Stimulated activated naive CD4-positive, alpha-beta T cell treated with Interleukin-2 at 50 U/mL for 16 hours (primary cell): ENCODE measurements around the gene PDLIM5.

Experiments used
- DNase-seq: peaks from one replicate; lab custom pipeline; 2025; lab: John Stamatoyannopoulos, UW

PDLIM5 gene

DNA sequence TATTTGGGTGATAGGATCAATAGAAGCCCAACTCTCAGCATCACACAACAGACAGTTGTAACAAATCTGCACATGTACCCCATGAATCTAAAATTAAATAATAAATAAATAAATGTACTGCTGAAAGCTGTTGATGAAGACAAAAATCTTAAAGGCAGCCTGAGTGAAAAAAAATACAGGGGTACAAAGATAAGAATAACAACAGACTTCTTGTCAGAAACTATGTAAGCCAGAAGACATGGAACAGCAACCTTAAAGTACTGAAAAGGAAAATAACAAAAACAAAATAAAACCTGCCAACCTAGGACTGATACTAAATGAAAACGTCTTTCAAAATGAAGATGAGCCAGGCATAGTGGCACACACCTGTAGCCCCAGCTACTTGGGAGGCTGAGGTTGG is 25.0 kb upstream of the PDLIM5 start:
- no peak for DNase-seq

DNA sequence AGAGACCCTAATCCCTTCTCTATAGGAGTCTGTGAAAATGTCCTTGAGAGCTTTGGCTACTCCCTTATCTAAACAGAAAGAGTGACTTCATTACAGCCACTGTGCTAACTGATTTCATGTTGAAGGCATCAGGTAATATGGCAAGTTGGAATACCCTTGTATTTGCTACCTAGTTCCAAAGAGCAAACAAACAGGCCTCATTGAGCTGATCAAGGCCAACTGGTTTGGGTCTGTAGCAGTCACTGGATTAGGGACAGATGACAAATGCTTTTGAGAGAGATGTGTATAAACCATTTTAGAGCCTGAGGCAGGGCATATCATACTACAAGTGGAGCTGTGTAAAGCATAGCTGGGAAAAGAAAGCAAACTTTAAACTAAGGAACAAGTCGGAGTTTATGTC is 22.9 kb upstream of the PDLIM5 start:
- no peak for DNase-seq

DNA sequence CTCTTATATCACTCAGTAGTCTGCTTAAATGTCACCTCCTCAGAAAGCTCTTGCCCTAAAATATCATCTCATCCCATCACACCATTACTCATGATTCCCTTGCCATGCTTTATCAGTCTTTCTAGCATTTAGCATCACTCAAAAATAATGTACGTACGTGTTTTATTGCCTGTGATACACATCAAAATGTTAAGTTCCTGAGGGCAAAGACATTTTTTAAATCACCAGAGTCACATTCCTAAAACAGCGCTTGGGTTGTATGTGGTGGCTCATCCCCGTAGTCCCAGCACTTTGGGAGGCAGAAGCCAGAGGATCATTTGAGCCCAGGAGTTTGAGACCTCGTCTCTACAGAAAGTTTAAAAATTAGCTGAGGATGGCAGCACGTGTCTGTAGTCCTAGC is 21.3 kb upstream of the PDLIM5 start:
- no peak for DNase-seq

DNA sequence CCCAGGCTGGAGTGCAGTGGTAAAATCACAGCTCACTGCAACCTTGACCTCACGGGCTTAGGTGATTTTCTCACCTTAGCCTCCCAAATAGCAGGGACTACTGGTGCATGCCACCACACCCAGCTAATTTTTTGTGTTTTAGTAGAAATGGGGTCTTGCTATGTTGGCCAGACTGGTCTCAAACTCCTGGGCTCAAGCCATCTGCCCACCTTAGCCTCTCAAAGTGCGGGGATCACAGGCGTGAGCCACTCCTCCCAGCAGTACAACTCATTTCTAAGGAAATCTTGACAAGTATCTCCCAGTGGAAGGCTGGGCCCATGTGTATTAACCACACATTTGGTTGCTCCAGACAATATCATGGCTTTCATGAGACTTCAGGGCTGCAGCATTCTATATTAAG is 20.4 kb upstream of the PDLIM5 start:
- DNase-seq = no peak

DNA sequence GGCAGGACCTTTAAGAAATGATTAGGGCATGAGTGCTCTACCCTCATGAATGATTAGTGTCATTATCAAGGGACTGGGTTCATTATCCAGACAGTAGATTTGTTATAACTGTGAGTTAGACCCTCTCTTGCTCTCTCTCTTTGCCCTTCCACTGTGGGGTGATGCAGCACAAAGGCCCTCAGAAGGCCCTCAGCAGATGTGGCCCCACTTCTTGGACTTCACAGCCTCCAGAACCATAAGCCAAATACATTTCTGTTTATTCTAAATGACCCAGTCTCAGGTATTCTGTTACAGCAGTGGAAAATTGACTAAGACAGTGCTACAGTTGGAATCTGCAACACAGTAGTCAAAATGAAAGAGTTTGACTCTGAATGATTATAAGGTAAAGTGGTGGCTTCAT is 17.2 kb upstream of the PDLIM5 start:
- DNase-seq = no peak

DNA sequence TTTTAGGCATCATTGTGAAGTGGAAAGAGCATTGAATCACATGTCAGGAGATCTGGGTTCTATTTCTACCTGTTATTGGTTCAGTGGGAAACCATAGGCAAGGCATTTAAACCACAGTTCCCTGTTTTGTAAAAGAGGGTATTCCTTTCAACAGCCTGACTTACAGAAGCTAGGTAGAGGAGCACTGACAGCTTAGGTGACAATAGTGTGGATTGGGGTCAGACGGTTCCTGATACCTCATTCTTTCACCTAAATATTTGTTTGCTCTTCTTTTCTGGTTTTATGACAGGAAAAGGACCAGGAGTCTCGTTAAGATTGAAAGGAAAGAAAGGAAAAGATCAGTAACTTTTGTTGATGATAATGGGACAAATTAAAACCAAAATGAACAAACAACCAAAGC is 15.9 kb upstream of the PDLIM5 start:
- DNase-seq = no peak

DNA sequence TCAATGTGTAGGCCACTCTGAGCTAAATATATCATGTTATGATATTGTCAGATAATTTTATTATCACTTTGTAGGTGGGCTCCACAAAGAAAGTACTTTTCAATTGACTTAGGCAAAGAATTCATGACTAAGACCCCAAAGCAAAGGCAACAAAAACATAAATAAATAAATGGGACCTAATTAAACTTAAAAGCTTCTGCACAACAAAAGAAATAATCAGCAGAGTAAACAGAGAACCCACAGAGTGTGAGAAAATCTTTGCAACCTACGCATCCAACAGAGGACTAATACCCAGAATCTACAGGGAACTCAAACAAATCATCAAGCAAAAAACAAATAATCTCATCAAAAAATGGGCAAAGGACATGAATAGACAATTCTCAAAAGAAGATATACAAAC is 15.2 kb upstream of the PDLIM5 start:
- no peak for DNase-seq

DNA sequence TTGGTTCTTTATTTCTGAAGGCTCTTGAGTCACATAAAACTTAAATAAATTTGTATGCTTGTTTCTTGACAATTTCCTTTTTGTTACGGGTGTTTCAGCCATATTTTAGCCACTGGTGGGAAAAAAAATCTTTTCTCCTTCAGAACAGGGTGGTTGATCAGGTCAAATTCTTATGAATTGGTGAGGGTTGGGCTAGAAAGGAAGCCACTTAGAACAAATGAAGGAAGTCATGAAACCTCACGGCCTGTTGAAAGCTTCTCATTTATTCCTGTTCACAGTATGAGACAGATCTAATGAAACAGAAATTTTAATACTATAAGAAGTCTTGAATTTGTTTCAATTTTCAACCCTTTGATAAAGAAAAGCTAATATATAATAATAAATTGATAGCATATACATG is 12.1 kb upstream of the PDLIM5 start:
- DNase-seq = no peak

DNA sequence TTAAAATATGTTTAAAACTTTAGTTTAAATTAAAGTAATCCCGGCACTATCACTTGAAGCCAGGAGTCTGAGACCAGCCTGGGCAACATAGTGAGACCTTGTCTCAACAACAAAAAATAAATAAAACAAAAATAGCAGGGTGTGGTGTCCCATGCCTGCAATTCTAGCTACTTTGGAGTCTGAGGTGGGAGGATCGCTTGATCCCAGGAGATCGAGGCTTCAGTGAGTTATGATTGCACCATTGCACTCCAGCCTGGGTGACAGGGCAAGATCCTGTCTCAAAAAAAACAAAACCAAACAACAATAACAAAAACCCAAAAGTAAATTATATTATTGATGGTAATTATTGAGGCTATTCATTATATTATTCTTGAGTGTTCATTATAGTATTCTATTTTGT is 9.9 kb upstream of the PDLIM5 start:
- DNase-seq = no peak

DNA sequence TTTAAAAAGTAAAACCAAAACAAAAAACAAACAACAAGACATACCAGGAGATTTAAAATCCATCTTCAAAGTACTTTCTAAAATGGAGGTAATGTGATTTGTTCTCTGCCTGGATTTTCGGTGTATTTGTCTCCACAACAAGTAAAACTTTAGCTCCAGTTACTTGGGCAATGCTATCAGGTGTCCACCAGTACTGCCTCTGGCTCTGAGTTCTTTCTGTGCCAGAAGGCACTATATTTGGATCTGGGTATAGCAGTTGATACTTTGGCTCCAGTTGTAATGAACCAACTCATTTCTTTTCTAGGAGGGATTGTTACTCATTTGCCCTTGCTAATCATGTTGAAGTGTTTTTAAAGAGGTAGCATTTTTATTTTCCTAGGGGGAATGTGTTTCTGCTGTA is 9.5 kb upstream of the PDLIM5 start:
- no peak for DNase-seq

DNA sequence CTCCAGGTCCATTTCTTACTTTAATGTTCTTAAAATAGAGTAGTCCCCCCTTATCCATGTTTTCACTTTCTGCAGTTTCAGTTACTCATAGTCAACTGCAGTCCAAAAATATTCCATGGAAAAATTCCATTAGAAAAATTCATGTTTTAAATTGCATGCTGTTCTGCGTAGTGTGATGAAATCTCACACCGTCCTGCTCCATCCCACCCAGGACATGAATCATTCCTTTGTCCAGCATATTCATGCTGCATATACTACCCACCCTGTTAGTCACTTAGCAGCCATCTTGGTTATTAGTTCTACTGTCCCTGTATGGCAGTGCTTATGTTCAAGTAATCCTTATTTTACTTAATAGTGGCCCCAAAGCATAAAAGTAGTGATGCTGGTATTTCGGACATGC is 5.4 kb upstream of the PDLIM5 start:
- no peak for DNase-seq

DNA sequence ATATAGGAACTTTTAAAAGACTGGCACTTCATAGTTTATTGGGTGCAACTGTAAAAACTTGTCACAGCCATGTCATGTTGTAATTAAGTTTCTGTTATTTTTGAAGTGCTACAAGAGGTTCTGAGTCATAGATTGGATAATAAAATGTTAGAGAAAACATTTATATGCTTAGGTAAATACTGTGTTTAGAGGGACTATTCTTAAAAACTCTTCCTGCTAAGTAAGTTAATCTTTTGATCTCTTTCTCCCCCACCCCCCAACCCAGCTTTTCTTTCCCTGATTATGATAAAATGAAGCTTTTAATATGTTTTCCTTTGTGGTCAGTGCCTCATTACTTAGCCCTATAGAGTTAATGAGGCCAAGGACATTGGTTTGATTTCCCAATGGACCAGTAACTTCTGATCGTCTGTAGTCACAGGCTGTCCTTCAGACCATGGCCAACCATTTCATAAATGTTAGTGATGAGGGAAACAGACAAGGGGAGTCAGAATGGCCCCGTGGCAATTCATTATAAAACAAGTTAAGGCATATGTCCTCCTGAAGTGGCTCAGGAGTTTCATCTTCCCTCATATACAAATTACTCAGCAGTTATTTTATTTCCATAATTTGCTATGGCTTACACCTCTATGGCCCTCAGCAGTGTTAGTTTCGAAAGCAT is 3.9 kb upstream of the PDLIM5 start:
- DNase-seq = no peak

DNA sequence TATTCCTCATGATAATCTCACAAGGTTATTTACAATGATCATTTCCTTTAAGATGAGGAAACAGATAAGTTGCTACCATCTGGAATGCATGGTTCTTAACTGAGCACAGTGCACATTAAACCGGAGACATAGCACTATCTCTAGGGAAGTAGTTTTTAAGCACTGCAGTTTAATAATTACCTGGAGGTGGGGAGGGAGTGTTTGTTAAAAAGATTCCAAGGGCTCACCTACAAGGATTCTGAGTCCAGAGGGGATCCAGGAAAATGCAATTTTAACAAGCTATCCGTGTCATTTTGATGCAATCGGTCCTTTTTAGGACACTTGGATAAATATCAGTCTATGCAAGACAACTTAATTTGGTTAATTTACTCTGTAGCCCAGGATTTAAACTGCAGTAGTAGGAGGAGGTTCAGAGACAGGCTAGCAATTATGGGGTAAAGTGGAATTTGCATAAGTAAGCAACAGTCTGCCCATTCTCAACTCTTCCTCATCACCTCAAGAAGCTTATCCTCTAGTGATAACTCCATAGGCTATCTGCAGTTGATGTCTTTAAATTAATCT is 2.8 kb upstream of the PDLIM5 start:
- no peak for DNase-seq

DNA sequence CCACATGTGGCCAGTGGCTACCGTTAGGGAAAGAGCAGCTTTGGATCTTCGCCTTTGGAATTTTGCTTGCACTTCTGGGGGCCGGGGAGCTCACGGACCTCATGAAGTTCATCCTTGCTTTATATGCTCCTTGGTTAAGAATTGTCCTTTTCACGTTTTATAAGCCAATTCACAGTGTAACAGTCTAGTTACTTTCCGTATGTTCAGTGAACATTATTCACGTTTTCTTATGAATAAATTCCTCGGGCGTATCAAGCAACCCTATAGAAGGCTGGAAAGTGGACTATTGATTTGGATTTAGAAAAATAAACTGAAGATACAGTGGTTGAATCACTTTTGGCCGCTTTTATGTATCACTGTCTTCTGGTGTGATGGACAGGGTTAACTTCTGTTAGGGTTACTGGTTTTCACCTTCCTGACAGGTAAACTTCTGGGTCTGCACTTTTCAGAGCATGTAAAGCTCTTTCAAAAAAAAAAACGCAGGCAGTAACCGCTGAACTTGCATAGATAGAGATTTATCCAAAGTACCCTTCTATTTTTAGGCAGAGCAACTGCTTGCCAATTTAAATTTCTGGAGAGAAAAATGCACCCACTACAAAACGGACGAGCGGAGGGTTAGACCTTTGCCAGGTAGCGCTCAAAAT is 569 bp upstream of the PDLIM5 start:
- no peak for DNase-seq

DNA sequence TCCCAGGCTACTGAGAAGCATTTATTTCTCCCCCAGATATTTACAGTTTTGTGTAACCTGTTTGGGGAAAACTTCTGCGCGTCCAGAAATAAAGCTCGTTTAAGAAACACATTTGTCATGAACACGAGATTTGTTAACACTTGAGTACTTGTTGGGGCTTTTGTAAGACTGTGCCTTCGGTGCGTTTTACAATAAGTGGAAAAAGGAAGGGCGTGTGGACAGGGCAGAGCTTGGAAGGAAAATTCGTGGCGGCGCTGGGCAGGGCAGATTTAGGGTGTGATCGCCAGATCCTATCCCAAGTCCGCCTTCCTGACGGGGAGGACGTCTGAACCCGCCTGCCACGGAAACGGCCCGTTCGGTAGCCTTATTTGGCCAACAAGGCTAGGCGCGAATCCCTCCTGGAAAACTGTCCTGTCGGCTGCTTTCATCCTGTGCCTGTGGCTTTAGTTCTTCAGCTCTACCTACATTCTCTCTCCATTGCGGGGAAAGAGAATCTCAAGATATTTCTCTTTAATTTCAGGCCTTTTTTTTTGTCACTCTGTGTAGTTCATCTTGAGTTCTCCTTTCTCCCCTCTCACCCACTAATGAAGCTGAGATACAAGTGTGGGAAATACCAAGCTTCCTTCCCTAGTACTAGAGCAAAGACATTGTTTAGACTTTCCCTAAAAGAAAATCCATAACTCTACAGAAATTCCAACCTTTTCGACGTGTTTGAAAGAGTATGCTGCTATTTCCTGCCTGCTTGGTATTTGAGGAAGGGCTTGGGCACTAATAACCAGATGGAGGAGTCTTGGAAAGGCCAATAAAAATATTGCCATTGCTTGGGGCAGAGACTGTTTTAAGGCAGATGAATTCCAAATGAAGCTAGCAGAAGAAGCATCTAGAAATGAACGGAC is 982 bp downstream of the PDLIM5 start:
- no peak for DNase-seq

DNA sequence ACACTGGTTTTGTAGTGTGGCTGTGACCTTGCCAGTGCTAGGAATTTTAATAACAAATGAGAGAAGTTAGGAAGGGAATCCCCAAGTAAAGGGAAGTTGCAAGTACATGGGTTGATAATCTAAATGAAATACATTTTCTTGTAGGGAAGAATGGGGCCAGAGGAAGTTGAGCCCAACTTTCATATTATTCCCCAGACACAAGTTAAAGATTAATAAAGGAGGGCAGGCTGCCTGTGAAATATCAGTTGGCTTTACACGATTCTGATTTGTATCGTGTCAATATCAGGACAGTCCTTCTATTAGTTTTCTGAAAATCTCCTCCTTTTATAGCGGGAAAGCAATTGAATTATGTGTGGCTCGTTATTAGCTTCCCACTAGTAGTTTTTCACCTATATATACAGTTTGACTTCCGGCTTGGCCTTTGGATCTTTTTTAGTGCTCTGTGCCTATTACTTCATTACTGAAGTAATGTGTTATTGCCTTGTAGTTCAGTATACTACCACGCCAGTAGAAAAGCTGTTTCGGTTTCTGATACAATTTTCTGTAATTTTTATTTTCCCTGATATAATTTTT is 1.7 kb downstream of the PDLIM5 start:
- DNase-seq = no peak

DNA sequence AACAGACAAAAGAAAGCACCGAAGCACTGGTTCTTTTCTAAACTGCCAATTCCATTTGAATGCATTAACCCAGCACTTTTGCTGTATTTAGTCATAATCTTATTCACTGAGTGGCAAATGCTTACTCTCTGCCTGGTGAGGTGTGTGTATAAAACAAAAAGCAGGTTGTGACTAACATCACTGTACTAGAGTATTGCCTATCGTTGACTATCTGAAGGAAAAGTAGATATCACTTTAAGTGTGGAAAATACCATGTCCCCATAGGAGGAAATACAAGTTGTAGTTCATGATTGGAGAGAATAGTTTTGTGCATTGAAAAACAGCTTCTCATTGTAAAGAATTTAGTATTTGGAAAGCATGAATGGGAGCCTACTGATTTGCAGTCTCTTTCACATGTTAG is 2.7 kb downstream of the PDLIM5 start:
- no peak for DNase-seq

DNA sequence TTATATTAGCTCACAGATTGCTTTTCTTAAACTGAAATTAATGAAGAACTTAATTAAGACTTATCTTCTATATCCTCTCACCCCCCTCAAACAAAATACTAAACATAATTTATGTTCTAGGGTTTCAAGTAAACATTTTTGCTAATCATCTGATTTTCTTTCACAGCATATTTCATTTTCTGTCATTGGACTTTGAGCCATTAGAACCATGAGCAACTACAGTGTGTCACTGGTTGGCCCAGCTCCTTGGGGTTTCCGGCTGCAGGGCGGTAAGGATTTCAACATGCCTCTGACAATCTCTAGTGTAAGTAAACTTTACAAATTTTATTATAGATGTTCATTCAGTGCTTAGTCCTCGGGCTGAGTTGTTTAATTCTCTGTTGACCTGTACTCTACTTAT is 3.3 kb downstream of the PDLIM5 start:
- no peak for DNase-seq

DNA sequence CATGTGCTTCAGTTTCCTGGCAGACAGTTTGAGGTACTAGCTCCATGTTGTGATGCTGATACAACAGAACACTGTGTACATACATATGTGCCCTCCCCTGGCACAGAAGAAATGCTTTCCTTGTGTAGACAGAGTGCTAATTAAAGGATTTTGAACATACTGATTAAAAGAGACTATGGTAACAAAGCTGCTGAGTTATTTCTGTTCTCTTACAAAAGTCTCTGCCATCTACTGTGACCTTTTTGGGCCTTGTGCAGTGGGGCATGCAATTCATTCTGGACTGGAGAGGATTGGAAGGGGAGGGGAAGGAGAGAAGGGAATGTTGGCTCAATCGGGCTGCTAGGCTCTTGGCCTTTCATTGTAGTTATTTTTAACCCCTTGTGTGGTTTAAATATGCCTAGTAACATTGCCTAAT is 6.0 kb downstream of the PDLIM5 start:
- DNase-seq = no peak

DNA sequence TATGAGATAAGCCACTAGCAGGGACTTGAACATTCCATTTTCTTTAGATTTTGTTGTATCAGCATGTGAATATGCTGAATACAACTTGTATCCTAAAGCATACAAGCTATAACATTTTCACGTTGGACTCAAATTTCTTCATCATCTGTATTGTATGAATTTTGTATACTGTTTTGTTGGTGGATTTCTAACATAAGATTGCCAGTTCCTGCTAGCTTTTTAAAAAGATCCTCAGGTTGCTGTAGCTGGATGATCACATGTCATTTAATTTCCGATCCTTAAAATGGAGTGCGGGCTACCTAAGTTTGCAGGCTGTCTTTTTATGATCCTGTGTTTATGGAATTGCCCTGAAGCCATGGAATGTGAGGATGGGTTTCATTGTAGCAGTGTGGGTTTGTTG is 6.9 kb downstream of the PDLIM5 start:
- no peak for DNase-seq

DNA sequence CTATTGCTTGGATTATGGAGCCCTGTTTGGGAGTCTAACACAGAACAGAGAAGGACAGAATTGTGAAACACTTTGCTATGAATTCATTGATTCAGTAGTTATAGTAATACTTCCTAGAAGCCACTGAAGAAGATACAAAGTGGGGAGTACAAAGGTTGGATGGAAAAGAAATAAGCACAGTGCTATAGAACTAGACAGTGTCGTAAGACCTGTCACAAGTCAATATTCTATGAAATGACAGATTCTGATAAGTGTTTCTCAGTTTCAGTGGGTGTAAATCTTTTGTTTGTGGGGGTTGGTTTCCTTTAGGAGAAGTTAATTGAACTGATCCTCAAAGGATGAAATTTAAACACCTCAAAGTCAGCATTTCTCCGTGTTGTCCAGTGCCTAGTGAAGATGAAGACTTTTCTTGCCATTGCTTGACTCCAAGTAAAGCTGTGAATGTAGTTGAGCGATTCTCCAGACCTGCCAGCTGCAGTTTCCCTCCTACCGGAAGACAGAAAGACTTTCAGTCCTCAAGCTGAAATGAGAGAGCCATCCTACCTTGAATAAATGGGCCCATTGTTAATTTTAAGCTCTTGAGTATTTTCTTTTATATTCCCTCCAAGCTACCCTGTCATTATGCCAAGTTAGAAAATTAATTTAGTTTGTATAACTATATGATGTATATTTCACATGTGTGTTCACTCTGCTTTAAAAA is 7.9 kb downstream of the PDLIM5 start:
- DNase-seq = no peak

DNA sequence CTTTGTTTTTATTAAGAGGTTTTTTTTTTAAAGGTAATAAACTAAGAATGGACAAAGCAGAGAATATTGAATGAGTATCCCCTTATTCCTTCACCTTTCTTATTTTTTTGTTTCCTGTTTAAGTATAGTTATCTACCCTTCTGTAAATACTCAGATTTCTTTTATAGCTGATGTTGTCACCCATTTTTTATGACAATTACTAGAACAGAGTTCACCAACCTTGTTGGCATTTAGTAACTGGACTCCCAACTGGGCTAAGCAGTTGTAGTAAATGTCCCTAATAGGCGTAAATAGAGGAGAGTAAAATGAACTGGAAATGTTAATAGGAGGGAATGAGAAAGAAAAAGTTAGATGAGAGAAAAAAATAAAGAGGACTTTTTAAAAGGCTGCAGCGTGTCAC is 9.8 kb downstream of the PDLIM5 start:
- no peak for DNase-seq
